HL-60/S4 (cell line): ENCODE data around the gene ZSWIM1.
"Not testable (repeated sequence)": the region's sequence is repeated elsewhere in the genome, so short reads cannot be mapped to it uniquely, and the experiment has no call there.

Experiments
- in situ Hi-C: fragments of 300-500 bp; cut with MboI; formaldehyde crosslinking; loops from 2 replicates; pipeline ENCODE4 v1.14.3; 2022; ENCODE audit warnings: low sequenced_read_pairs

ZSWIM1 gene

GRCh38 chr20:45853484-45853883 lies 27.5 kb upstream of the ZSWIM1 start:
- in situ Hi-C loops, result no loop called here

GRCh38 chr20:45857114-45857881 lies 23.7 kb upstream of the ZSWIM1 start, which contains the start of the genes ACOT8 and ZSWIM3:
Gene ACOT8, minus strand, starts transcription at chr20:45857392. Its CDS starts 77 bp downstream, at chr20:45857315.
Gene ZSWIM3, plus strand, starts transcription at chr20:45857614. Its CDS starts 212 bp downstream, at chr20:45857826.
- in situ Hi-C loops, result no loop called here

GRCh38 chr20:45857882-45858216 lies 23.2 kb upstream of the ZSWIM1 start:
- in situ Hi-C loops, result no loop called here

- in situ Hi-C loops, result no loop called here
These were observed 21.1 kb upstream of the ZSWIM1 start for GRCh38 chr20:45859916-45860315.

- in situ Hi-C loops, result no loop called here
These were observed 20.3 kb upstream of the ZSWIM1 start for GRCh38 chr20:45860560-45861220.

GRCh38 chr20:45861221-45862075 lies 19.6 kb upstream of the ZSWIM1 start:
- in situ Hi-C loops, result no loop called here

- in situ Hi-C loops, result no loop called here
These were observed 17.2 kb upstream of the ZSWIM1 start for GRCh38 chr20:45863543-45864470.

GRCh38 chr20:45866454-45866853 lies 14.6 kb upstream of the ZSWIM1 start:
- in situ Hi-C loops, result no loop called here

GRCh38 chr20:45867136-45867818 lies 13.8 kb upstream of the ZSWIM1 start:
- in situ Hi-C loops, result no loop called here

GRCh38 chr20:45867819-45868176 lies 13.2 kb upstream of the ZSWIM1 start:
- in situ Hi-C loops, result no loop called here

- in situ Hi-C loops, result no loop called here
These were observed 8.4 kb upstream of the ZSWIM1 start for GRCh38 chr20:45872626-45873025.

- in situ Hi-C loops, result no loop called here
These were observed 7.5 kb upstream of the ZSWIM1 start for GRCh38 chr20:45873409-45874103.

GRCh38 chr20:45874104-45874481 lies 6.9 kb upstream of the ZSWIM1 start:
- in situ Hi-C loops, result not testable (repeated sequence)

GRCh38 chr20:45874576-45874975 lies 6.5 kb upstream of the ZSWIM1 start:
- in situ Hi-C loops, result no loop called here

GRCh38 chr20:45878076-45878761 lies 2.8 kb upstream of the ZSWIM1 start:
- in situ Hi-C loops, result no loop called here

- in situ Hi-C loops, result no loop called here
These were observed 1.6 kb downstream of the ZSWIM1 start for GRCh38 chr20:45882469-45883099.

GRCh38 chr20:45883100-45883469 lies 2.1 kb downstream of the ZSWIM1 start:
- in situ Hi-C loops, result no loop called here

GRCh38 chr20:45886590-45887345 lies 5.7 kb downstream of the ZSWIM1 start:
- in situ Hi-C loops, result no loop called here
